Adrenal gland (tissue), 12 donors: ENCODE results near the gene LRRK2. TPM values are rescaled to one million over a fixed set of nuclear protein-coding genes. Genes with fewer than 3 reads are reported as not detected.

Experiments used
- DNase-seq, 7 donors: peaks; one replicate each; pipeline ENCODE4 v3.0.0-alpha.2; 2019 to 2020
- H3K27ac ChIP-seq, 5 donors: fragments of 200-600 bp; sonication (generic) in 4 of 5; 1 replicate in 3 of 5; 2 replicates in 2 of 5; pipeline versions ENCODE4 v1.5.1 to v1.8.0; 2016 to 2020; ENCODE audit warnings: mild to moderate bottlenecking in 1 of 5
- H3K27me3 ChIP-seq: fragments of 200-600 bp; 2 replicates; pipeline ENCODE4 v1.8.0; 2021
- H3K36me3 ChIP-seq, 2 donors: fragments of 200-600 bp; replicated peaks in 1 of 2; 1 replicate in 1 of 2; 2 replicates in 1 of 2; pipeline versions ENCODE4 v1.5.1 to v1.8.0; 2018 to 2022
- H3K4me1 ChIP-seq, 2 donors: fragments of 200-600 bp; replicated peaks in 1 of 2; 1 replicate in 1 of 2; 2 replicates in 1 of 2; pipeline versions ENCODE4 v1.5.1 to v1.8.0; 2018 to 2021
- H3K4me3 ChIP-seq, 4 donors: fragments of 200-600 bp; sonication (generic) in 3 of 4; one replicate each; pipeline ENCODE4 v1.5.1; 2016 to 2018
- H3K9me3 ChIP-seq, 3 donors: fragments of 200-600 bp; sonication (generic) in 1 of 3; replicated peaks in 1 of 3; 1 replicate in 2 of 3; 2 replicates in 1 of 3; pipeline versions ENCODE4 v1.5.1 to v1.8.0; 2016 to 2021
- CTCF ChIP-seq, 6 experiments: fragments of 450-650 bp in 4 of 6; fragments of 200-600 bp in 2 of 6; sonication (generic) in 1 of 6; IDR thresholded peaks; 1 replicate in 5 of 6; 2 replicates in 1 of 6; pipeline versions ENCODE4 v1.5.1 to v1.8.0; 2016 to 2021; ENCODE audit warnings: antibody characterized with exemption in 6 of 6, mild to moderate bottlenecking in 2 of 6, moderate library complexity in 1 of 6
- POLR2A ChIP-seq, 2 donors: fragments of 450-650 bp; IDR thresholded peaks; one replicate each; pipeline ENCODE4 v1.6.1; 2017; ENCODE audit warnings: antibody characterized with exemption in 2 of 2, mild to moderate bottlenecking in 2 of 2, moderate library complexity in 1 of 2
- WGBS, 4 donors: extraction: QIAGEN DNeasy Blood & Tissue Kit in 2 of 4; methylation state at CpG; one replicate each; pipeline versions ENCODE4 v1.1.5 to v1.1.7; 2013 to 2017; 5-methylcytosine and 5-hydroxymethylcytosine counted together
- intact Hi-C, 2 donors: fragments of 100-400 bp; cut with DNase I; formaldehyde crosslinking; loops; one replicate each; pipeline versions ENCODE4 v1.14.1 to v1.15.0; 2022 to 2023
- polyA plus RNA-seq, 3 donors: library from polyadenylated mRNA; stranded (reverse); fragments of 200-250 nt in 2 of 3; fragments of 350-450 nt in 1 of 3; fragmentation: Illumina TruSeq in 1 of 3; extraction: RNeasy Lipid Tissue Mini Kit (QIAGEN cat#74804) in 1 of 3; gene quantifications; one replicate each; pipeline ENCODE4 v1.2.3, GENCODE V29; 2013 to 2014
- total RNA-seq, 9 donors: library from RNA; depleted of rRNA in 4 of 9; stranded (reverse); fragments of >200 nt in 4 of 9; fragments of 120-200 nt in 1 of 9; fragmentation: NEBNext Ultra II Directional in 1 of 9; extraction: Animal tissue kit (Norgen Biotek cat#: 25700) in 1 of 9; gene quantifications; one replicate each; pipeline versions ENCODE4 v1.1.0 to v1.2.4, GENCODE V29; 2013 to 2023
- donor health status: healthy with polysubstance abuse.
- donor health status: Bipolar disorder and iron deficiency.
- donor health status: DM: yes; HTN: yes; CAD: no.
- donor health status: DM: no; HTN: no; CAD: no.
- donor health status: DM: no; HTN: no; CAD: no.
- donor health status: DM: yes; HTN: yes; CAD: no.

LRRK2 gene
- total and polyA plus RNA-seq, 12 donors = 2.6 to 25.6 (median 12.2) TPM

- no peak for DNase-seq
- H3K36me3 ChIP-seq = no peaks in the 10 kb centered on the region
- no peaks in the 10 kb centered on the region for H3K4me1 ChIP-seq
- no peaks in the 10 kb centered on the region for H3K27me3 ChIP-seq
- no peaks in the 10 kb centered on the region for H3K9me3 ChIP-seq
- no peak overlapping the region for H3K4me3 ChIP-seq
- 95 to 98% (median 96%) methylated on average over 8 of the region's 8 CpGs for WGBS, 4 donors
- no peak for TF ChIP-seq POLR2A (IDR thresholded peaks at IDR 0.05)
- no peak for TF ChIP-seq CTCF (IDR thresholded peaks at IDR 0.05)
- H3K27ac ChIP-seq = no peak overlapping the region
- intact Hi-C loops = no loop called here
These were observed 73.5 kb downstream of the LRRK2 start for GRCh38 chr12:40298341-40298740.

GRCh38 chr12:40300490-40300889, 75.7 kb downstream of the LRRK2 start:
- Histone ChIP-seq H3K9me3 (no peaks in the 10 kb centered on the region), H3K4me3 (no peak overlapping the region), H3K4me1 (no peaks in the 10 kb centered on the region), H3K27me3 (no peaks in the 10 kb centered on the region), H3K27ac (no peak overlapping the region), H3K36me3 (no peaks in the 10 kb centered on the region)
- DNase-seq = no peak
- intact Hi-C loops = no loop called here
- no peak for TF ChIP-seq POLR2A (IDR thresholded peaks at IDR 0.05)
- TF ChIP-seq CTCF (IDR thresholded peaks at IDR 0.05) = no peak
- WGBS, 4 donors = 65 to 76% (median 68%) methylated on average over 3 of the region's 3 CpGs

- H3K9me3 ChIP-seq = no peaks in the 10 kb centered on the region
- TF ChIP-seq CTCF (IDR thresholded peaks at IDR 0.05) (no peak), POLR2A (IDR thresholded peaks at IDR 0.05) (no peak)
- H3K4me3 ChIP-seq = no peak overlapping the region
- H3K27me3 ChIP-seq = no peaks in the 10 kb centered on the region
- H3K36me3 ChIP-seq = no peaks in the 10 kb centered on the region
- no peak for DNase-seq
- H3K27ac ChIP-seq = no peak overlapping the region
- intact Hi-C loops = no loop called here
- H3K4me1 ChIP-seq = no peaks in the 10 kb centered on the region
- 83 to 93% (median 89%) methylated on average over 6 of the region's 6 CpGs for WGBS, 4 donors
These were observed 84.2 kb downstream of the LRRK2 start for GRCh38 chr12:40309001-40309400.

GRCh38 chr12:40310211-40310610, 85.4 kb downstream of the LRRK2 start:
- TF ChIP-seq CTCF (IDR thresholded peaks at IDR 0.05) = no peak
- TF ChIP-seq POLR2A (IDR thresholded peaks at IDR 0.05) = no peak
- intact Hi-C loops = loop anchor here (10.0 kb wide), 1 partner anchor 155 kb away; no protein-coding TSS in a partner anchor
- H3K36me3 ChIP-seq = no peaks in the 10 kb centered on the region
- no peak overlapping the region for H3K4me3 ChIP-seq
- no peak overlapping the region for H3K27ac ChIP-seq
- WGBS, 4 donors = 89 to 94% (median 92%) methylated on average over 9 of the region's 9 CpGs
- no peaks in the 10 kb centered on the region for H3K27me3 ChIP-seq
- no peak for DNase-seq
- H3K9me3 ChIP-seq = no peaks in the 10 kb centered on the region
- H3K4me1 ChIP-seq = no peaks in the 10 kb centered on the region
